RCC 7860 (cell line): ENCODE measurements around the gene SCO2.

Source experiments
- DNase-seq: peaks from one replicate; pipeline ENCODE4 v3.0.0-alpha.2; 2015; ENCODE audit warnings: low spot score
- FAIRE-seq: peaks from 2 replicates; lab custom pipeline; 2012; peaks lifted over from hg19 to GRCh38; lab: Jason Lieb, UNC

Gene SCO2

DNA sequence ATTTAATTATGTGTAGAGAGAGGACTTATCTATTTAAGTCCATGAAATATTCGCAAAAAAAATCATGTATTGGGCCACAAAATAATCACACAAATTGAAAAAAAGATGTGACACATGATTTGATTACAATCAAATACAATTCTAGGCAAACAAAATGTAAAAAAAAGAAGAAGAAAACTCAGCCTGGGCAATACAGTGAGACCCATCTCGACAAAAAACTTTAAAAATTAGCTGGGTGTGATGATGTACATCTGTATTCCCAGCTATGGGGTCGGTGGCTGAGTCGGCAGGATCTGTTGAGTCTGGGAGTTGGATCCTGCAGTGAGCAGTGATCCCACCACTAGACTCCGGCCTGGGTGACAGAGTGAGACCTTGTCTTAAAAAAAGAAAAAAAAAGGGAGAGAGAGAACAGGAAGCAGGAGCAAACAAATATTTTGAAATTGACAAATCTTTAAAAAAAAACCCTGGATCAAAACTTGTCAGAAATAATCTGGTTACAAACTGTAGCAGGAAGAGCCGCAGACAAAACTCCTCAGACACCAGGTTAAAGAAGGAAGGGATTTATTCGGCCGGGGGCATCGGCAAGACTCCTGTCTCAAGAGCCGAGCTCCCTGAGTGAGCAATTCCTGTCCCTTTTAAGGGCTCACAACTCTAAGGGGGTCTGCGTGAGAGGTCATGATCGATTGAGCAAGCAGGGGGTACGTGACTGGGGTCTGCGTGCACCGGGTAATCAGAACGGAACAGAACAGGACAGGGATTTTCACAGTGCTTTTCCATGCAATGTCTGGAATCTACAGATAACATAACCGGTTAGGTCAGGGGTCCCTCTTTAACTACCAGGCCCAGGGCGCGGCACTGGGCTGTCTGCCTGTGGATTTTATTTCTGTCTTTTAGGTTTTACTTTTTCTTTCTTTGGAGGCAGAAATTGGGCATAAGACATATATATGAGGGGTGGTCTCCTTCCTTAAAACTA lies 7.7 kb upstream of the SCO2 start:
- DNase-seq (no peak), FAIRE-seq (no peak)

GRCh38 chr22:50531962-50532674 lies 6.7 kb upstream of the SCO2 start:
- no peak for FAIRE-seq
- DNase-seq: peak; percentile 16

DNA sequence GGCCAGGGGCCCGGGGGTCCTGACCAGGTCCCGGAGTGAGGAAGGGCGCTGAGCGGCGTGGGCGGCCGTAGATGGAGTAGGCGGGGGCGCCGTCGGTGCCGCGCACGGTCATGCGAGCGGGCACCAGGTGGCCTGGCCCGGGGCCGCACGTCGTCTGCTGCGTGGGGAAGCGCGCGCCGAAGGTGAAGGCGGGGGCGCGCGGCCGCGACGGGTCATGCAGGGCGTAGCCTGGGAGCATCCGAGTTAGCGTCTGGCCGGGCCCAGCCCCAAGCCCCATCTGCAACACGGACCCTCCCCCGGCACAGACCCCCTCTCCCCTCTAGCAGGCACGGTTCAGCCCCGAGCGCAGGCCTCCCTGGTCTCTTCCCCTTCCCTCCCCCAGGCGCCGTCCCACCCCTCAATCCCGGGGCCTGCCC lies 6.2 kb upstream of the SCO2 start:
- FAIRE-seq: no peak
- DNase-seq: no peak

GRCh38 chr22:50530877-50531545 lies 5.6 kb upstream of the SCO2 start:
- FAIRE-seq (no peak), DNase-seq (peak; percentile 33)

GRCh38 chr22:50530580-50530876 lies 5.1 kb upstream of the SCO2 start:
- DNase-seq (no peak), FAIRE-seq (no peak)

DNA sequence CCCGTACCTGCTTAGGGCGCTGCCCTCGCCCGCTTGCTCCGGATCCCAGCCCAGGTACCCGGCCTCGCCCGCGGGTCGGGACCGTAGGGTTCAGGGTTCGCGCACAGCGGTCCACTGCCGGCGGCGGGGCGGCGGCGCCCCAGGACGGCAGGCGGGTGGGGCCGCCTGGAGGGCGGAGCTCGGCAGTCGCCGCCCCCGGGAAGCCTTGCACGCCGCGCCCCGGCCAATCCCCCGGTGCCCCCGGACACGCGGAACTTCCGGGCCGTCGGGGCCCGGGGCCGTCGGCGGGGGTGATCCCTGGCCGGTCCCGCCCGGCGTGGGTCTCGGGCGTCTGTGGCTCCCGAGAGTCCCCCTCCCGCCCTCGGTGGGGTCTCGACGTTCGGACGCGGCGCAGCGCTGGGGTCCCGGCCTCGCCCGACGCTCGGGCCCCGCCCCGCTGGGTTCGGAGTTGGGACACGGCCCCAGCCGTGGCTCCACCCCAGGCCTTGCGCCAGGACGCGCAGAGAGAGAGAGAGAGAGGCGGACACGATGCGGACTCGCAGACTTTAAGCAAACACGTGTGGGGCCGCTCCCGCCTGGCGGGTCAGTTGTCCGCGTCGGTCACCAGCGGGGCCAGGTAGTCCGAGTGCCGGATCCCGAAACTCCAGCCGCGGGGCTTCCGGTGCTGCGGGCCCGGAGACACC lies 4.6 kb upstream of the SCO2 start, which contains the start of gene TYMP:
Gene TYMP, minus strand, starts transcription at position 116 of the 683 bp plus-strand sequence. CDS start 303 bp downstream, outside the sequence.
- DNase-seq (no peak), FAIRE-seq (no peak)

DNA sequence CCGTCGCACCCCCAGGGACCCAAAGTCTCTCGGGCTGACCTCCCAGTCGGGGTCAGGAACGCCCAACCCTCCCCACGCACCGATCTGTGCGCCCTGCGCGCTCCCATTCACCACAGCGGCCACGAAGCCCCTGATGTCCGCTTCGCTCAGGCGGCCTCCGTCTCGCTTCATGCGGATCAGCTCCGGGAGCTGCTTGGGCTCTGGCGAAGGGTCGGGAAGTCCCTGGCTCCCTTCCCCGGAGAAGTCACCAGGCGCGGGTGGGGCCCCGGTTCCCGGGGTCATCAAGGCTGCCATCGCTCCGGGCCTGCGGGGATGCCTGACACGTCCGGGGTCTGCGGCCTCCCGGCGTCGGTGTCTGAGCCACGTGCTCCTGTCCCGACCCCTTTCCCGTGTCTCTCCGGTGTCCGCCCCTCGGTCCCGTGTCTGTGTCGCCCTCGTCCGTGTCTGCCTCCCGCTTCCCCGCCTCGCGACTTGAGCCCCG lies 4.1 kb upstream of the SCO2 start:
- DNase-seq (no peak), FAIRE-seq (no peak)

DNA sequence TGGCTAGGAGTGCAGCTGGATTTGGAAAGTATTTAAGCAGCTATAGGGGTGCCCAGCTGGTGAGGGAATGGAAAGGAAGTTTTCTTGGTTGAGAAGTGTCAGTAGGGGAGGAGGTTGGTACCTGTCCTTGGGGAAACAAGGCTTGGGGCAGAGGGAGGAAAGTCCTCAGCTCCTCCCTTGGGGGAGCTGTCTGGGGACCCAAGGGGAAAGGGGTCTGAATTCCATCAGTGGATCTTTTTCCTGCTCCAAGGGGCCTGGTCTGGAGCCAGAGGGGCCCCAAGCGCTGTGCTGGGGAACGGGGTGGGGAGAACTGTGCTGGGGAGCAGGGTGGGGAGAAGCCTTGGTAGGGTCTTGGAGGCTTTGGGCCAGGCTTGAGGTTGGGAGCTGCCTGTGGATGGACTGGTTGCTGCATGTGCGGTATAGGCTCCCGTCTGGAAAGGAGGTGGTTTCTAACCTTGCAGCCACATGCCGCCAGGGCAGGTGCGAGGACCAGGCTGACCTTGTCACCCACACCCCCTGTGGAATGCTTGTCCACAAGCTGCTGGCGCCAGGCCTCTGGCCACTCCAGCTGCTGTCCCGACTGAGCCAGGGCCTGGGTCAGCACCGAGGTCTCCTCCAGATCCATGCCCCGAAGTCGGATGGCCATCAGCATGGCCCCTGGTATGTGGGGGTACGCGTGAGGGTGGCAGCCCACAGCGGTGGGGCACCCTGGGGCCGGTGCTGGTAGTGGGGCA lies 3.5 kb upstream of the SCO2 start:
- DNase-seq (no peak), FAIRE-seq (no peak)

DNA sequence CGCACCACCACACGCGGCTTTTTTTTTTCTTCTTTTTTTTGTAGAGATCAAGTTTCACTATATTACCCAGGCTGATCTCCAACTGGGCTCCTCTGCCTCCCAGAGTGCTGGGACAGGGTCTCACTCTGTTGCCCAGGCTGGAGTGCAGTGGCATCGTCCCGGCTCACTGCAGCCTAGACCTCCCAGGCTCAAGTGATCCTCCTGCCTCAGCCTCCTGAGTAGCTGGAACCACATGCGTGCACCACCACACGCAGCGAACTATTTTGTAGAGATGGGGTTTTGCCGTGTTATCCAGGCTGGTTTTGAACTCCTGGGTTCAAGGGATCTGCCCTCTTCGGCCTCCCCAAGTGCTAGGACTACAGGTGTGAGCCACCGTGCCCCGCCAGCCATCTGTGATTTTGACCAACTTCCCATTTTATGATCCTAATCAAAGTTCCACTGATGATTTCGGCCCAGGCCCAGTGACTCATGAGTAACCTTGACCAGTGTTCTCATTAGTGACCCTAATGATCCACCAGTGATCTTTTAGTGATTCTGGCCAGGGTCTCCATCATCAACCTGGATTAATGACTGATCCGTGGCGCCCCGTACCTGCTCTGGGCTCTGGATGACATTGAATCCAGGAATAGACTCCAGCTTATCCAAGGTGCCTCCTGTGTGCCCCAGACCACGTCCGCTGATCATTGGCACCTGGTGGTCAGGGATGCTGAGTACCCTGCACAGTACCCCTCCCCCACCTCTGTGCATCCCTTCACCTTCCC lies 2.7 kb upstream of the SCO2 start:
- DNase-seq (no peak), FAIRE-seq (no peak)

DNA sequence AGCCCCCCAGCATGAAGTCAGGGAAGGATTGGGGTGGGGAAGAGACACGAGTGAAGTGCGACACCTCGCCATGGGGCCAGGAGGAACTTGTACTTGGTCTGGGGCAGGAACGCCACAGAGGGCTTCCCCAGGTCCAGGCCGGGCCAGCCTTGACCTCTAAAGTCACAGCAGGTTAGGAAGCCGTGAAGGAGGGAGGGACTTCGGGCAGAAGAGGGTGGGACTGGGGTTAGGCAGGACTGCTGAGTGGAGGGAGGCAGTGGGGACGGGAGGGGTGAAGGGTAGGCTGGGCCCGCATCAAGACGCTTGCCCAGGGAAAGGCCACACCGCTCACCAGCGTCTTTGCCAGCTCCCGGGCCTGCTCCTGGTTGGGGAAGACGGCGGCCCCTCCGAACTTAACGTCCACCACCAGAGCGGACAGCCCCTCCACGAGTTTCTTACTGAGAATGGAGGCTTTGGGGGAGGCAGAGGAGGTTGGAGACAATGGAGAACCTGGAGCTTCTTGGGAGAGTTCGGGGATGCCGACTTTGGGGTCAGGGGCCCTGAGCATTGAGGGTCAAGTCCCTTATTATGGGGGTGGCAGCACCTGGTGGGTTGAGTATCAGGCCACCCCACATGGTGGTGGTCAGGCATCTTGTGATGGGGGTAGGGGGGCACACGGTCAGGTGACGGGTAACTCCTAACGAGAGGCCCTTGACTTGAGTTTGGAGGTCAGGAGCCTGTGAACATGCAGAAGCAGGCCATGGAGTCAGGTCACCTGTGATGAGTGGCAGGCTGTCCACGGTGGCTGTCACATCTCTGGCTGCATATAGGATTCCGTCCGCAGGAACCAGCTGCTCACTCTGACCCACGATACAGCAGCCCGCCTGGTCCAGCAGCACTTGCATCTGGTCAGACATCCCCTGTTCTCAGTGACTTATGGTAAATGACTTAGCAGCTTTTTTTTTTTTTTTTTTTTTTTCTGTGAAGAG lies 1.7 kb upstream of the SCO2 start:
- no peak for FAIRE-seq

DNA sequence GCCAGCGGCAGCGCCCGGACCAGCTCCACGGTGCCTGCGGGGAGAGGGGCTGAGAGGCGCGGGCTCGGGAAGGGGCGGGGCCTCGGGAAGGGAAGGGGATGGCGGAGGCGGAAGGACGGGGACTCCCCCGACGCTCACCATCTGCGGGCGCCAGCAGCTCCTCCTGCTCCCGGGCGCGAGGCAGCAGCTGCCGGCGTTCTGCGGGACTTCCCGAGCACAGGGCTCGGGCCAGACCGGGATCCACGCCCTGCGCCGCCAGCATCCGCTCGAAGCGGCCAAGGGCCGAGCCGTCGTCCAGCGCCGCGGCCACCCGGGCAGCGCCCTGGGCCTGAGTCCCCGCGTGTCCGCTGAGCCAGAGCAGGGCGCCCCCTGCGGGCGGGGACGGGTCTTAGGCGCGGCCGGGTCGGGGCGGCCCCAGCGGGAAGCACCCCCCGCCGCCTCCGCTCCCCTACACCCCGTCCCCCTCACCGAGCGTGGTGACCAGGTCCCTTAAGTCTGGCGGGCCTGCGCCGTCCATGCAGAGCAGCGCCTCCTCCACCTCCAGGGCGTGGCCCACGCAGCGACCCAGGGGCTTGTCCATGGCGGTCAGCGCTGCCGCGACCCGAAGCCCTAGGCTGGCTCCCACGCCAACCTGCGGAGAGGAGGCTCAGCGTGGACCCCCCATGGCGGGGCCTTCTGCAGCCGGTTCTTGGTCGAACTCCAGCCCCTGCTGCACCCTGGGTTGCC lies 873 bp upstream of the SCO2 start:
- no peak for FAIRE-seq
- peak; percentile 51 for DNase-seq

More for the DNA sequence above, 1.7 kb upstream of the SCO2 start:
- peak; percentile 25 for DNase-seq

- FAIRE-seq (no peak), DNase-seq (no peak)
Observed at GRCh38 chr22:50525858-50526107, 385 bp upstream of the SCO2 start.

DNA sequence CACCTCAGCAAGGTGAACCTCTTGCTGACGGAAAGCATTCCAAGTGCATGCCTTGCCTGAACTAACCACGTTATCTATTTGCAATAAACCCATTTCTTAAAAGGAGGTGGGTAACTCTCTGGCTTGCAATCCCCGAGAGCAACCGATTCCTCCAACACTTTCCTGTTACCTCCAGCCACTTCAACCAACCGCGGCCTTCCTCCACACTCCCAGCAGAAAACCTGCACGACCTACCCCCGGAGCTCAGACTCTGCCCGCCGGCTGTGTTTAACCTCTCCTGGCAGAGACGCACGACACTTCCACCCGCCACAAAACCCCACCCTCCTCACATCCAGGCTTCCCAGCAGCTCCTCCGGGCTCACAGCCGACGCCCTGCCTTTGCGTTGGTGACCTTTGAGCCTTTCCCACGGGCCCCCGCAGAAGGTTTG lies 708 bp downstream of the SCO2 start:
- FAIRE-seq: no peak
- no peak for DNase-seq

DNA sequence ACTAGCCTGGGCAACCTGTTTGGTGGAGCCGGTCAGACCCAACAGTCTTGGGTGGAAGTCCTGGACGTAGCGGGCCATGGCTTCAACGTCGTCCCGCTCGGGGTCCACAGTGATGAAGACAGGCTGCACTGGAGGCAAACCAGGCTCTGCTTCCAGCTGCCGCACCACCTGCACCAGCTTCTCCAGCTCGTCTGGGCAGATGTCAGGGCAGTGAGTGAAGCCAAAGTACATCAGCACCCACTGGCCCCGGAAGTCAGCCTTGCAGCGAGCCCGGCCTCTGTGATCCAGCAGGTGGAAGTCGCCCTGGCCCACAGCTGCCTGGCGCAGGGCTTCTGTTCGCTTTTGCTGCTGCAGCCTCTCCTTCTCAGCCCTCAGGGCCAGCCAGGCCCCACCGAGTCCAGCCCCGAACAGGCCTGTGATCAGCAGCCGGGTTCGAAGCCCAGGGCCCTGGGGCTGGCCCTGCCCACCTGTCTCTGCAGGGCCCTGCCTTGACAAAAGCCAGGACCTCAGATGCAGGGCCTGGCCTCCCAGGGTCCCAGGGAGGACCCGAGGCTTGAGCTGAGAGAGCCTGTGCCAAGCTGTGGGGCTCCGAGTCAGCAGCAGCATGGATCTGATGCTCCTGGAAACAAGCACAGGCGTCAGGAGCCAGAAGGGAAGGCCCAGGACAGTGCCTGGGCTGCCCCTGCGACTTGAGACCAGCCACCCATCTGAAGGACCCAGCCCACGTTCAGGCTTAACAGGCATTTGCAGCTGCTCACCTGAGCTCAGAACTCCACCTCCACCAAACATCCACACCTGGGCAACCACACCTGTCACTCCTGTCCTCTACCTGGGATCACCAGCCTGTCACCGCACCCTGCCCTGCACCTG lies 1.4 kb downstream of the SCO2 start:
- FAIRE-seq: no peak
- DNase-seq: no peak

- DNase-seq: no peak
- no peak for FAIRE-seq
Observed at GRCh38 chr22:50523458-50523805, 2.0 kb downstream of the SCO2 start.

- no peak for FAIRE-seq
- DNase-seq: no peak
Observed at GRCh38 chr22:50522806-50523438, 2.5 kb downstream of the SCO2 start.
